Liver (tissue), 9 donors: ENCODE results near the gene LRPPRC. TPM values are rescaled to one million over a fixed set of nuclear protein-coding genes. Genes with fewer than 3 reads are reported as not detected.
"Not testable (repeated sequence)": the region's sequence is repeated elsewhere in the genome, so short reads cannot be mapped to it uniquely, and the experiment has no call there.

ENCODE experiments used
- DNase-seq: peaks from one replicate; pipeline ENCODE4 v3.0.0-alpha.2; 2017; ENCODE audit warnings: low spot score
- H3K27ac ChIP-seq, 2 donors: one replicate each; pipeline ENCODE4 v1.7.0; 2013; ENCODE audit warnings: inconsistent platforms in 2 of 2, low read length in 2 of 2, control low read depth in 1 of 2, low read depth in 1 of 2, mild to moderate bottlenecking in 1 of 2
- H3K27me3 ChIP-seq, 4 donors: one replicate each; pipeline versions ENCODE4 v1.6.1 to v1.7.0; 2013; ENCODE audit warnings: low read length in 3 of 4, inconsistent platforms in 1 of 4, mild to moderate bottlenecking in 1 of 4, moderate library complexity in 1 of 4; ENCODE audit not compliant: control insufficient read depth in 4 of 4, insufficient read depth in 4 of 4
- H3K36me3 ChIP-seq, 4 donors: one replicate each; pipeline versions ENCODE4 v1.6.1 to v1.7.0; 2013; ENCODE audit warnings: low read length in 3 of 4, mild to moderate bottlenecking in 3 of 4, low read depth in 1 of 4, moderate library complexity in 1 of 4; ENCODE audit not compliant: control insufficient read depth in 4 of 4, insufficient read depth in 3 of 4
- H3K4me1 ChIP-seq, 4 donors: one replicate each; pipeline versions ENCODE4 v1.6.1 to v1.7.0; 2013; ENCODE audit warnings: low read length in 3 of 4, mild to moderate bottlenecking in 3 of 4, moderate library complexity in 1 of 4; ENCODE audit not compliant: control insufficient read depth in 4 of 4, insufficient read depth in 4 of 4
- H3K4me3 ChIP-seq, 3 donors: one replicate each; pipeline versions ENCODE4 v1.6.1 to v1.7.0; 2013; ENCODE audit warnings: low read length in 3 of 3, control low read depth in 1 of 3, low read depth in 1 of 3, mild to moderate bottlenecking in 1 of 3
- H3K9ac ChIP-seq, 2 donors: one replicate each; pipeline ENCODE4 v1.7.0; 2013; ENCODE audit warnings: low read length in 2 of 2, mild to moderate bottlenecking in 2 of 2, moderate library complexity in 2 of 2, control low read depth in 1 of 2, low read depth in 1 of 2
- H3K9me3 ChIP-seq, 4 donors: one replicate each; pipeline versions ENCODE4 v1.6.1 to v1.7.0; 2013; ENCODE audit warnings: low read length in 3 of 4; ENCODE audit not compliant: control insufficient read depth in 4 of 4
- CTCF ChIP-seq: fragments of 150-350 bp; IDR thresholded peaks from 2 replicates; pipeline ENCODE4 v1.5.1; 2017; ENCODE audit warnings: improper control_type of control experiment, low read depth, low read length; ENCODE audit not compliant: missing input control
- FOXA1 ChIP-seq: IDR thresholded peaks from 2 replicates; pipeline ENCODE4 v1.6.1; 2016; ENCODE audit warnings: antibody characterized with exemption
- FOXA2 ChIP-seq: IDR thresholded peaks from 2 replicates; pipeline ENCODE4 v1.6.1; 2016; ENCODE audit warnings: antibody characterized with exemption
- HNF4A ChIP-seq, 2 donors: conservative IDR thresholded peaks; 2 replicates each; pipeline ENCODE4 v1.6.1; 2016; ENCODE audit warnings: antibody characterized with exemption in 2 of 2, mild to moderate bottlenecking in 2 of 2
- HNF4G ChIP-seq: IDR thresholded peaks from 2 replicates; pipeline ENCODE4 v1.6.1; 2016; ENCODE audit warnings: antibody characterized with exemption
- JUND ChIP-seq, 2 donors: IDR thresholded peaks; 2 replicates each; pipeline ENCODE4 v1.6.1; 2016; ENCODE audit warnings: antibody characterized with exemption in 2 of 2
- MAX ChIP-seq: IDR thresholded peaks from 2 replicates; pipeline ENCODE4 v1.6.1; 2016; ENCODE audit warnings: antibody characterized with exemption
- NR2F2 ChIP-seq: IDR thresholded peaks from 2 replicates; pipeline ENCODE4 v1.6.1; 2016; ENCODE audit warnings: antibody characterized with exemption
- RAD21 ChIP-seq, 2 donors: IDR thresholded peaks; 2 replicates each; pipeline ENCODE4 v1.6.1; 2016; ENCODE audit warnings: antibody characterized with exemption in 2 of 2, mild to moderate bottlenecking in 2 of 2
- REST ChIP-seq: IDR thresholded peaks from 2 replicates; pipeline ENCODE4 v1.6.1; 2016; ENCODE audit warnings: antibody characterized with exemption, mild to moderate bottlenecking
- SP1 ChIP-seq: IDR thresholded peaks from 2 replicates; pipeline ENCODE4 v1.6.1; 2018; ENCODE audit warnings: antibody characterized with exemption, mild to moderate bottlenecking
- YY1 ChIP-seq: IDR thresholded peaks from 2 replicates; pipeline ENCODE4 v1.6.1; 2016; ENCODE audit warnings: antibody characterized with exemption, mild to moderate bottlenecking
- ZBTB33 ChIP-seq: IDR thresholded peaks from 2 replicates; pipeline ENCODE4 v1.6.1; 2016; ENCODE audit warnings: antibody characterized with exemption
- WGBS: extraction: QIAGEN DNeasy Blood & Tissue Kit; methylation state at CpG from one replicate; pipeline ENCODE4 v1.1.7; 2013; 5-methylcytosine and 5-hydroxymethylcytosine counted together
- polyA plus RNA-seq, 2 donors: library from polyadenylated mRNA; stranded (reverse) in 1 of 2; unstranded in 1 of 2; fragments of 200-250 nt in 1 of 2; fragments of >200 nt in 1 of 2; fragmentation: Nextera tagmentation in 1 of 2; extraction: Ambion mirVana in 1 of 2; gene quantifications; one replicate each; pipeline versions ENCODE4 v1.2.1 to v1.2.3, GENCODE V29; 2013 to 2015
- total RNA-seq, 2 donors: library from RNA; depleted of rRNA; stranded (reverse); fragments of >200 nt; gene quantifications; one replicate each; pipeline ENCODE4 v1.2.3, GENCODE V29; 2014
- donor health status: healthy.
- donor health status: healthy.
- donor health status: healthy.
- donor health status: healthy.
- donor health status: healthy.

Gene LRPPRC
- total and polyA plus RNA-seq, 4 donors = 24.5 to 62.3 (median 34.4) TPM

- TF ChIP-seq YY1 (no peak), FOXA2 (no peak), ZBTB33 (no peak), JUND (IDR thresholded peaks at IDR 0.05) (no peak), SP1 (no peak), NR2F2 (no peak), MAX (no peak), HNF4A (conservative IDR thresholded peaks at IDR 0.05) (no peak), HNF4G (no peak), CTCF (no peak), RAD21 (IDR thresholded peaks at IDR 0.05) (no peak), REST (no peak), FOXA1 (no peak)
- Histone ChIP-seq H3K4me3 (no peak overlapping the region), H3K9me3 (no peaks in the 10 kb centered on the region), H3K27me3 (no peaks in the 10 kb centered on the region), H3K4me1 (no peaks in the 10 kb centered on the region), H3K36me3 (peaks cover 7 to 23% (median 18%) of the 10 kb centered on the region in 4 donors), H3K9ac (no peak overlapping the region), H3K27ac (no peak overlapping the region)
- no peak for DNase-seq
- WGBS = 98% methylated on average over 2 of the region's 2 CpGs
These were observed 71.3 kb downstream of the LRPPRC start for GRCh38 chr2:43924463-43924862.

GRCh38 chr2:43911136-43911790 lies 84.5 kb downstream of the LRPPRC start:
- not testable (repeated sequence) for H3K4me1 ChIP-seq, H3K4me3 ChIP-seq, H3K9me3 ChIP-seq, DNase-seq, H3K27ac ChIP-seq, H3K9ac ChIP-seq, H3K27me3 ChIP-seq
- H3K36me3 ChIP-seq = peaks cover 3 to 19% (median 13%) of the 10 kb centered on the region in 4 donors
- 96% methylated on average over 8 of the region's 8 CpGs for whole genome bisulfite sequencing
